ENCODE results near the gene RNF187. TPM values are rescaled to one million over a fixed set of nuclear protein-coding genes. Genes with fewer than 3 reads are reported as not detected.
"Not testable (repeated sequence)": the region's sequence is repeated elsewhere in the genome, so short reads cannot be mapped to it uniquely, and the experiment has no call there.

The RNF187 gene
- total RNA-seq, 1 experiment from 2014 or later, result 49.1 TPM

DNA sequence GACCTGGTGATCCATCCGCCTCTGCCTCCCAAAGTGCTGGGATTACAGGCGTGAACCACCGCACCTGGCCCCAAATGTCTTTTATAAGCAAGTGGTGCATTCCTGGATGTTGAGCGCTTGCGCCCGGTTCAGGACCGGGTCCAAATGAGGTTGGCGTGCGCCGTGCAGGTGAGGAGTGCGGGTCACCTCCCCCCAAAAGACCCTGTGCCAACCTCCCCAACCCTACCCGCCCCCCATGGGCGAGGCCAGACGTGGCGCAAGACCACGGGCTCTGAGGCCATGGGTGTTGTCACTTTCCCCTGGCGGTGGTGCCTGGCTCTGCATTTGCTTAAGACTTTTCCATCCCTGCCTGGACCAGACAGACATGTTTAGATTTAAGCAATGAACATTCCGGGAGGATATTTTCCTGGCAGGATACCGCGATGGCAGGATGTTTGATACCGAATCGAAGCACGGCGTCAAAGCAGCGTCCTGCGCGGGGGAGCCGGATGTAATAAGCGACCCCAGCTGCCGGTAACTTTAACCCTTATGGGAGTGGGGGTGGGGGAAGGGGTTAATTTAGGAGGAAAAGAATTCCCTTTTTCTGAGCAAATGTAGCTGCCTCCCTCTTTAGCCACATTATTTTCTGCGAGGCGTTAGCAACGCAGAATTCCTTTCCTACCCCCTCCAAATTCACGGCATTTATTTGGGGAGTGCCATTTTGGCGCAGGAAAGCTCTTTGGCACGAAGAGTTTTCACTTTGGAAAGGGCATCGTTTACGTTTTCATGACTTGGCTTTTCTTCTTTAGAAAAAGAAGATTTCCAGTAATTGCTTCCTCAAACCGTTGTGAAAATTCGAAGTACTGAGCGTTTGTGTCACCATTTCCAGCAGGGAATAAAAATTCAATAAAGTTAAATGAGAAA is 27.8 kb upstream of the RNF187 start:
- peak; percentile 77 for DNase-seq (ENCODE audit: low read depth)

DNA sequence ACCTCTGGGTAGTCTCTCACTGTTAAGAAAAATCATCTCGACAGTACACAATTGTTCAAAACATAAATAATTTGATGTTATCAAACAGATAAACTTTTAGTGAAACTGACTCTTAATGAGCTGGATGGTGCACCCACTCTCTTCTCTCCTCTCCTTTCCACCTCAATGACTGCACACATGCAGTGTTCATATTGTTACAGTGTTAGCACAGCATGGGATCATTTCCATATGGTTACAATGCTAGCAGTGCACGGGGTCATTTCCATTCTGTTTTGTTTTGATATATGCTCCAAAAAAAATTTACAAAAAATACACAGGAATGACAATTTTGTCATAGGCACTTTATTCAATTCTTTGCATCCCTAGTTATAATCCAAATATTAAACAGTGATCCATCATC is 26.4 kb upstream of the RNF187 start:
- no peak for DNase-seq (ENCODE audit: low read depth)

DNA sequence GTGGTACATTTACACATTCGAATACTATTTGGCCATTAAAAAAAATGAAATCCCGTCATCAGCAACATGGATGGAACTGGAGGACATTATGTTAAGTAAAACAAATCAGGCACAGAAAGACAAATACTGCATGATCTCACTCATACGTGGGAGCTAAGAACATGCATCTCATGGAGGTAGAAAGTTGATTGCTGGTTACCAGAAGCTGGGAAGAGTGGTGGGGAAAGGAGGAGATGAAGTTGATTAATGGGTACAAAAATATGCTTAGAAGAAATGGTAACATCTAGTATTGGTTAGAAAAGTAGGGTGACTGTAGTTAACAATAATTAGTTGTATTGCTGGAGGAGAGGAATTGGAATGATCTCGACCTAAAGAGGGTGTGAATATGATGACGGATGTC is 24.6 kb upstream of the RNF187 start:
- DNase-seq (ENCODE audit: low read depth), result no peak

DNA sequence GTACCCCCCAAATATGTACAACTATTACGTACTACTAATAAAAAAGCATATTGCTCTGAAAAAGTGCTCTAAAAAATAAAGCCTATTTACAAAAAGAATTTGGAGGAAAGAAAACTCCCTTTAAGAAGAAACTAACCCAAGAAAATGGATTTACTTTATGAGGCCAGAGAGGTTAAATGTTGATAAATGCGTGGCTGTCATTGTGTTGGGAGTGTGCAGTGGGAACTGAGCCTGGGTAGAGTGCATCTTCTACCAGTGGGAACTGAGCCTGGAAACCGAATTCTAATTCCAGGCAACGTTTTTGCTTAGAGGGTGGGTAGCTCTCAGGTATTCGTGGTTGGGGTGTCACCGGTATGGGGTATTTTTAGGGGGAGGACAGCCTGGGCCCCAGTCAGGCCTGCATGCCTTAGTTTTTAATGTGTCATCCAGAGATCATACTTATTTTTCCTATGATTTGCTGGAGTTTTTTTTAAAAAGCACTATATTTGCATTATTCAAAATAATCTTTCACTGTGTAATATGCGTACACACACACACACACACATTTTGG is 24.1 kb upstream of the RNF187 start:
- no peak for DNase-seq (ENCODE audit: low read depth)

DNA sequence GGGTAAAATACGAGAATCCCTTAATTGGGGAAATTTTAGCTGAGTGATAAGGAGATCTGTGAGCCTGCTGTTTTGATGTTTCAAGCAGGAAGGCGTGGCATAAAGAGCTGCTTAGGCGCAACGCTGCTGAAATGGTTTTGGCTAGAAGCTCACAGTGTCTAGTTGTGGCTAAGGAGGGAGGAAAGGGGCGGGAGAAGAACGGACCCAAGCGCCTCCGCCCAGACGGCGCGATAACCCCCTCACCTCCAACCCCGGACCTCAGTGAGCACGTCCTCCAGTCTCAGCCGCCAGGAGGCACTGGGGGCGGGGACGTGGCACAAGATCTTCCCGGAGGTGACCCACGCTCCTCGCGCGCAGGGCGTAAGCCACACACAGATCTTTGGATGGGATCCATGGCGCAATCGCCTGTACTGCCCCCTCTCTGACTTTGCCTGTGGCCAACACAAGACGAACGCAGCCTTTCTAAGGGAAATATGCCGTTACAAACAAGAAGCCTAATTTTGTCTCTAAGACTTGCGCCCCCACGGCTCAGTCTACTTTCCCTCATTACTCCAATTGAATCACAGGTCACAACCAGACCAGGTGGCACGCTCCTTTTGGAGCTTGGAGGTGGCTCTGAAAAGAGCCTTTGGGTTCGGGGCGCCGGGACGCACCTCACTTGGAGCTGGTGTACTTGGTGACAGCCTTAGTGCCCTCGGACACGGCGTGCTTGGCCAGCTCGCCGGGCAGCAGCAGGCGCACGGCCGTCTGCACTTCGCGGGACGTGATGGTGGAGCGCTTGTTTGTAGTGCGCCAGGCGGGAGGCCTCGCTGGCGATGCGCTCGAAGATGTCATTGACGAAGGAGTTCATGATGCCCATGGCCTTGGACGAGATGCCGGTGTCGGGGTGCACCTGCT is 23.4 kb upstream of the RNF187 start:
- peak; percentile 57 for DNase-seq (ENCODE audit: low read depth)

DNA sequence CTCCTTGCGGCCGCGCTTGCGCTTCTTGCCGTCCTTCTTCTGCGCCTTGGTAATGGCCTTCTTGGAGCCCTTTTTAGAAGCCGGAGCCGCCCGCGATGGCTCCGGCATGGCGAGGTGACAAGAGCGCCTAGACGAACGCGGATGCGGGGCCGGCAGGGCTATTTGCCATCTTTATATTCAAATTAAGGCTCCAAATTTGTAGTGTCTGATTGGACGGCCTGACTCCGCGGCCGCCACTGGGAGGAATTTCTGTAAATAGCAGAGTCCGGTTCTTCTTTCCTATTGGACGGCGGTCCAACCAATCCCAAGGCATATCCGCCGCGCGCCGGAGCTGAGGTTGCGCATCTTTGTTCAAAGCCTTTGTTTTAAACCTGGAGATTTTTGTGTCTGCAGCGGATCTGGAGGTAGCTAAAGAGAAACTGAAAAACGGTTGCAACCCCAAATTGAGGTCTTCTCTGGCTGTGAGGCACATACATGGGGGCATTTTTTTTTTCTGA is 22.6 kb upstream of the RNF187 start:
- DNase-seq (ENCODE audit: low read depth), result peak; percentile 87

DNA sequence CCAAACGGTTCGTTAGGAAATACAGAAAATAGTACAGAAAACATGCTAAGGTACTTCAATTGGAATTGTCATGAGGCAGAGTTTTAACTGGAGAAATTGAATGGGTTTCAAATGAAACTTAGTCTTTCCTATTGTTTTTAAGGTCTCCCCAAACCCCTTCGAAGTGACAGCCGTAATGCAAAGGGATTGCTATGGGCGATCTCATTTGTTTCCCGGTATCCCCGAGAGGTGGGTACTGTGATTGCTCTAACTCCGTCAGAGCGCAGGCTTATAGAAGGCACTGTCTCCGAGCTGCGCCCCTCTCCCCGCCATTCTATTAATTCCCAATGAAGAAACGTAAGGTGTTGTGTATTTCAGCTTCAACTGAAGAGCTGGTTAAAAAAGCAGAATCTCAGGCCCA is 22.0 kb upstream of the RNF187 start:
- DNase-seq (ENCODE audit: low read depth), result no peak

DNA sequence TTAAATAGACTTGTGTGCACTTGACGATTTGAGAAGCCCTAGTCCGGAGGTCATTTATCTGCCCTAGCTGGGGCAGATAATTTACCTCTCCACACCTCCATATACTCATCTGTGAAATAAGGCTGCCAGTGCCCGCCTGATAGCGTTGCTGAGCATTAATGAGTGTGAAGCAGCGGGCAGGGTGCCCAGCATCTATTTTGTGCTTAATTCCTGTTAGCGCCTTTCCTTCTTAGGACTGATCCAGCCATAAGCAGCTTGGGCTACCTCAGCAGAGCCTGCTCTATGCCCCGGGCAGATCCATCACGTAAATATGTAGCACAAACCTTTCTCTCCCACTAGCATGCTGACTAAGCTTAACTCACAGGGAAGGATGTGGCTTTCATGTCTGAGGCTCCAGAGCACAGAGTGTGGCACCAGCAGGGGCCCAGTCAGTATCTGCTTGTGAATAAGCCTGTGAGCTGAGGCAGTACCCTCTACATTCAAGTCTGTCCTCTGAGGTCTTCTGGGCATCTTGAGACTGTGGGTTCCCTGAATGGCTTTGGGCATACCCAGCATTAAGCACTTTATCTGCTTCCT is 21.5 kb upstream of the RNF187 start:
- DNase-seq (ENCODE audit: low read depth), result no peak

DNA sequence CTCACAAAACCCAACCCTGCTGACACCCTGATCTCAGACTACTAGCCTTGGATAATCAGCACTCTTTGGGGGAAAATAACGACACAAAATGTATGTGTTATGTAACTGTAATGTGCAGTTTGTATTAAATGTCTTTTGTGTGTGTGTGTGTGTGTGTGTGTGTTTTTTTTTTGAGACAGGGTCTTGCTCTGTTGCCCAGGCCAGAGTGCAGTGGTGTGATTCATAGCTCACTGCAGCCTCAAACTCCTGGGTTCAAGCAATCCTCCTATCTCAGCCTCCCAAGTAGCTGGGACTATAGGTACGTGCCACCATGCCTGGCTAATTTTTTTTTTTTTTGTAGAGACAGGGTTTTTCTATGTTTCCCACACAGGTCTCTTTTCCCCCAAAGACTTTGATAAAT is 19.0 kb upstream of the RNF187 start:
- not testable (repeated sequence) for DNase-seq (ENCODE audit: low read depth)

DNA sequence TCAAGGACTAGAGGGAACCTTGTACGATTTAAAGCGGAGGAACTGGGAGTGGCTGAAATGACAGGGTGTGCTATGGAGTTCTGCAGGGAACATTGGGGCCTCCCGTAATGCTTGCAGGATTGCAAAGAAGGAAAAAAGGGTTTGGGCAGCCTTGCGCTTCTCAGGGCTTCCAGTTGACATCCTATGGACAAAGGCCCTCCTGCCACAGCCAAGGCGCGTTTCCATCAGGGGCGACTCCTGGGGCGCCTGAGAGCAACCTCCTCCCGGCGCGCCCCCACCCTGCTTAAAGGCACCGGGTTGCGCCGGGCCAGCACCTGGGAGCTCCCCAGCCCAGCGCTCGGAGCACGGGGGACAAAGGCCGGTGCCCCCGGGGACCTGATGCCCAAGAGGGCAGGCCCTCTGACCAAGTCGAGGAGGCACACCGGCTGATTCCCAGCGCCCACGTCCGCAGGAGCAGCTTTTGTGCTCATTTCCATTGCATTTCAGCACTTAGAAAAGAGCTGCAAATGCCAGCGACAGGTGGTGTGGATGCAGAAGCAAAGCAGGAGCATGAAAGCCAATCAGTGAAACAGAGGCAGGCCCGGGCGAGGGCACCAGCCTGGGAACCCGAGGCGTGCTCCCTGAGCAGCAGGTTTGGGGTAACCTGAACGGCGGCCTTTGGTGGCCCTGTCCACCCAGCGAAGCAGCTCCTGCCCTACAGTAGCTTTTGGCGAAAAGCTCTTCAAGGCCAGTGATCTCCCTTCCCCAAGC is 17.6 kb upstream of the RNF187 start:
- DNase-seq (ENCODE audit: low read depth), result no peak

DNA sequence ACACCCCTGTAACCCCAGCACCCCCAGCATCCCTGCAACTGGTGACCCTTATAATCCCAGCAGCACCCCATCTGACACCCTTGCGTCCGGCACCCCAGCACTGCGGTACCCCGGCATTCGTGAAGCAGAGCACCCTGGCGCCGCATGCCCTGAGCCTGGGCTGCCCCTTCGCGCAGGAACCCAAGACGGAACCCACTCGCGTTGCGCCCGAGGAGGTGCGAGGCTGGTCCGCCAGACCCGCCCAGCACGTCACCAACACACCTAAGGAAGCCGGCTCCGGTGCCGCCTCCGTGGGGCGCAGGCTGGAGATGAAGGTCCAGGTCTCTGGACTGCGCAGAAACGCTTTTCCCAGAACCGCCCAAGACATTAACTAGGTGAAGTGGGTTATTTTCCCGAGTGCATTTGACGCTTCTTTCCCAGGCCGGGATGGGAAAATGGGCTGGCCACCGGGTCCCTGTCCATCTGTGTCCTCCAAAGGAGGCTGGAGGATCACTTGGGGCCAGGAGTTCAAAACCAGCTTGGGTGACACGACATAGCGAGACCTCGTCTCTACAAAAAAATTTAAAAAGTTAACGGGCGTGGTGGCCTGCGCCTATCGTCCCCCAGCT is 15.9 kb upstream of the RNF187 start:
- no peak for DNase-seq (ENCODE audit: low read depth)

DNA sequence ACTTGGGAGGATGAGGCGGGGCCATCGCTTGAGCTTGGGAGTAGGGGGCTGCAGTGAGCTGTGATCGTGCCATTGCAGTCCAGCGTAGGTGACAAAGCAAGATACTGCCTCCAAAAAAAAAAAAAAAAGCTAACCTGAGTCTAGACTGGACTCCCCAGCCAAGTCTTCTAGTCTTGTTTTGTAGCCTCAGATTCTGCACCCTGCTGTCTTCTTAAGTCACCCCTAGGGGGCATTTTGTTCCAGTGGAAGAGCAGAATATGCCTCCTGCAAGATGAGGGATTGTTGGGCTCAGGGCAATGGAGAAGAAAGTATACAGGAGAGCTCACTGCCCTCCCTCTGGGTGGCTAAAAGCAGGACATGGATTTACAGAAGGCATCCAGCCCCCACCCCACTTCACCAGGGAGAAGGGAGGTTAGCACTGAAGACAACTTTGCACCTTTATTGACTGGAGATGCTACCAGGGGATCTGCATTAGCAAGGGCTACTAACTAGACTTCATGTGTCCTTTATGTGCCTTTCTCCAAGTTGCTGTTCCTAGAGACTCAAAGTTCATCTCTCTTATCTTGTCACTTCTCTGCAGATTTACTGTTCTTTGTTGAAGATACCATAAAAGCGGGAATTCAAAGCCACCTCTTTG is 15.3 kb upstream of the RNF187 start:
- DNase-seq (ENCODE audit: low read depth), result peak; percentile 29

DNA sequence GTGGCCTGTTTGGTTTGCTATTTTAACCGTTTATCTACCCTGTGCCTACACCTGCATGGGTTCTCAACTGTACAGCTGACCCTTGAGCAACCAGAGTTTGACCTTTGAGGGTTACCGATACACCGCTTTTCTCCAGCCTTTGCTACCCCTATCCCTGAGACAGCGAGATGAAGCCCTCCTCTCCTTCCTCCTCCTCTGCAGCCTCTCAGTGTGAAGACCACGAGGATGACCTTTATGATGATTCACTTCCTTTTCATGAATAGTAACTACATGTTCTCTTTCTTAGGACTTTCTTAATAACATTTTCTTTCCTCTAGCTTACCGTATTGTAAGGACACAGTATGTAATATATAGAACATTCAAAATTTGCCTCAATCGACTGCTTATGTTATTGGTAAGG is 14.5 kb upstream of the RNF187 start:
- DNase-seq (ENCODE audit: low read depth), result no peak

DNA sequence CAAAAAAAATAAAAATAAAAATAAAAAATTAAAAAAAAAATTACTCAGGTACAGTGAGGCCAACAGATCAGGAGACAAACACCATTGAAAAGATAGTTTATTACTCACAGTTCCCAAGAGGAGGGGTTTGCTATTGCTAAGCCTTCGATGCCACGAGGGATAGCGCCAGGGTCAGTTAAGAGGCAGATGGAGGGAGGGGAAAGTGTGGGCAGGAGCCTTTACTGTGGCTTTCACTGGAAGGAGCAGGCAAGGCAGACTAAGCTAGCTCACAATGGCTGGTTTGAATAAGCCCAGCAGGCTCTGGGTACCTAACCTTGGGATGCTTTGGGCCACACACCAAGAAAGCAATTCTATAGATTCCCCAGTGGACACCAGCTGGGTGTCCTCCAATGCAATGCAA is 12.7 kb upstream of the RNF187 start:
- DNase-seq (ENCODE audit: low read depth), result no peak

DNA sequence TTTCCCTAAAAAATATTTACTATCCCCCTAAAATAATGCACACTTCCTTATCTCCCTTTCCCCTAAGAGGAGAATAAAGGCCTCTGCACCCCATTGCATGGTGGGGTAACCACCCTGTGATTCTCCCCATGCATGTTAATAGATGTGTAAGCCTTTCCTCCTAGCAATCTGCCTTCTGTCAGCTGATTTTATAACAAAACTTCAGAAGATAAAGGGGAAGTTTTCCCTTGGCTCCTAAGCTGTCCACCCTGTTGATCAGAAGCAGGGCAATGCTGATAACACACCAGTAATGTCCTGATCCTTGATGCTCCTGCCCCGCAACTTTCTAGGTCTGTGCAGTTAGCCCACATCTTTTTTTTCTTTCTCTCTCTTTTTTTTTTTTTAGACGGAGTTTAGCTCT is 11.4 kb upstream of the RNF187 start:
- no peak for DNase-seq (ENCODE audit: low read depth)

DNA sequence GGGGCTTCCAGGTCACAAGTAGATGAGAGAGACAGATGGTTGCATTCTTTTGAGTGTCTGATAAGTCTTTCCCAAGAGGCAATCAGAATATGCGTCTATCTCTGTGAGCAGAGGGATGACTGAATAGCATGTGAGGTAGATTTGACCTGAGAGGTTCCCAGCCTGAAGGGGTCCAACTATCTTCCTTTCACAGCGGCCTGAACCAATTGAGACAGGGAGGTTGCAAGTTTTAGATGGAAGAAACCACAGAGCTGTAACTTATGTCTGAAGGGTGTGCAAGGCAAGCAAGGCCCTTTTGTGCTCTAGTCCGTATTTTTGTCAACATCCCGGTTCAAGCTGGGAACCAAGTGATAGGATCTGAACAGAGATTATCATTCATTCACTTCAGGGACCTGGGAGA is 9.9 kb upstream of the RNF187 start:
- no peak for DNase-seq (ENCODE audit: low read depth)

DNA sequence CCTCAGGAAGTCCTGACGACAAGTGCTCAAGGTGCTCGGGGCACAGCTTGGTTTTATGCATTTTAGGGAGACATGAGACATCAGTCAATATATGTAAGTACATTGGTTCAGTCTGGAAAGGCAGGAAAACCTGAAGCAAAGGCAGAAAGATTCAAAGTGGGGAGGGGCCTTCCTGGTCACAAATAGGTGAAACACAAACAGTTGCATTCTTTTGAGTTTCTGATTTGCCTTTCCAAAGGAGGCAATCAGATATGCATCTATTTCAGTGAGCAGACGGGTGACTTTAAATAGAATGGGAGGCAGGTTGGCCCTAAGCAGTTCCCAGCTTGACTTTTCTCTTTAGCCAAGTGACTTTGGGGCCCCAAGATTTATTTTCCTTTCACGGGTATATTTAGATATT is 8.9 kb upstream of the RNF187 start:
- DNase-seq (ENCODE audit: low read depth), result no peak

DNA sequence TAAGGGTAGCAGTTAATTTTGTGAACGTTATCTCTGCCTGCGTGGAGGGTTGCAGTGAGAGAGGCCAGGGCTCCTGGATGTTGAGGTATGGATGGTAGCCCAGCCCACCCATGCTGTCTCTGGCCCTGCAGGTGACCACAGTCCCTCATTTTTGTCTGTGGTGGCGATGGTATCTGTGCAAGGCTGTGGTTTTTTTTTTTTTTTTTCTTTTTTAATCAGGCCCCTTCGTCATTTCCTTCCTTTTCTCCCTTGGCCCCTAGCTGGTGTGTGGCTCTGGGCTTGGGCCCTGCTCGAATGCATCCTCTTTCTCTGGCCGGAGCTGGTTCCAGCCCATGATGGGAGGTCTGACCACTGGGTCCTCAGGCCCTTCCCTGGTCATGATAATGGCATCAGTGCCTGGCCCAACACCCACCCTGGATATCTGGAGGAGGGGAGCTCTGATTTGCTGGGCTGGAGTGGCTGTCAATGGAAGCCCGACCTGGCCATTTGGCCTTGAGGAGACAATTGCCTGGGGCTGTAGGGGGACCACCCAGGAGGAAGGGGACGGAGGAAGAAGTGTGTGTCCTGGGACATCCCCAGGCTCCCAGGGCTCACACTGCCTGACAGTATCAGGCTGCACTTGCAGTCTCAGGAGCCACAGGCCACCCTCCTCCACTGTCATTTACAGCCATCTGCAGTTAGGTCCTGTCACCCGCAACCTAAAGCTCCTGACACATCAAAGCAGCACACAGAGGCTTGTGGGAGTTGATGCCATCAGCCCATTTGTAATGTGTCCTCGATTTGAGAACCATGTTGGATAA is 8.1 kb upstream of the RNF187 start:
- DNase-seq (ENCODE audit: low read depth), result no peak

DNA sequence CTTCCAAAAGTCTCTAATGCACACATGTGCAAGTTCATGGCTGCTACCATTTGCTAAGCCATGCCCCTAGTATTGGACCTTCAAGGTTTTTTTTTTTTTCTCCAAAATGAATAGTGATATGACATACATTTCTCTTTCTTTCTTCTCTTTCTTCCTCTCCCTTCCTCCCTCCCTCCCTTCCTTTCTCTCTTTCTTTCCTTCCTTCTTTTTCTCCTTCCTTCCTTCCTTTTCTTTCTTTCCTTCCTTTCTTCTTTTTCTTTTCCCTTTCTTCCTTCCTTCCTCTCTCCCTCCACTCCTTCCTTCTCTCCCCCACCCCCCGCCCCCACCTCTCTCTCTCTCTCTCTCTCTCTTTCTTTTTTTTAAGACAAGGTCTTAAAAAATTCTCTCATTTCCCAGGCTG is 3.4 kb upstream of the RNF187 start:
- DNase-seq (ENCODE audit: low read depth), result no peak
